BLaER1 treated with 17β-estradiol and CSF1 and Interleukin-3, amounts not matched to agents 10 nM and 100 nM (cell line): ENCODE measurements around the gene UBR7.
"Not testable (repeated sequence)": the region's sequence is repeated elsewhere in the genome, so short reads cannot be mapped to it uniquely, and the experiment has no call there.

Source experiments
- H3K27ac ChIP-seq, 11 experiments: shearing (Covaris generic); formaldehyde crosslinking; 2 replicates each; pipeline ENCODE4 v1.8.1; 2022
- H3K27me3 ChIP-seq, 11 experiments: shearing (Covaris generic); formaldehyde crosslinking; 2 replicates each; pipeline ENCODE4 v1.8.1; 2022
- H3K36me3 ChIP-seq, 11 experiments: shearing (Covaris generic); formaldehyde crosslinking; 2 replicates each; pipeline ENCODE4 v1.8.1; 2022
- H3K4me1 ChIP-seq, 10 experiments: shearing (Covaris generic); formaldehyde crosslinking; 2 replicates each; pipeline ENCODE4 v1.8.1; 2022
- H3K4me2 ChIP-seq, 11 experiments: shearing (Covaris generic); formaldehyde crosslinking; 2 replicates each; pipeline ENCODE4 v1.8.1; 2022
- H3K4me3 ChIP-seq, 10 experiments: shearing (Covaris generic); formaldehyde crosslinking; 2 replicates each; pipeline ENCODE4 v1.8.1; 2022
- H3K9ac ChIP-seq, 11 experiments: shearing (Covaris generic); formaldehyde crosslinking; 2 replicates each; pipeline ENCODE4 v1.8.1; 2022
- H3K9me3 ChIP-seq, 11 experiments: shearing (Covaris generic); formaldehyde crosslinking; replicated peaks in 1 of 11; 2 replicates each; pipeline ENCODE4 v1.8.1; 2022
- H4K20me1 ChIP-seq, 11 experiments: shearing (Covaris generic); formaldehyde crosslinking; 2 replicates each; pipeline ENCODE4 v1.8.1; 2022
- Cebpa-rat ChIP-seq, 11 experiments: shearing (Covaris generic); IDR thresholded peaks; 2 replicates each; pipeline ENCODE4 v1.8.1; 2022

UBR7 gene

DNA sequence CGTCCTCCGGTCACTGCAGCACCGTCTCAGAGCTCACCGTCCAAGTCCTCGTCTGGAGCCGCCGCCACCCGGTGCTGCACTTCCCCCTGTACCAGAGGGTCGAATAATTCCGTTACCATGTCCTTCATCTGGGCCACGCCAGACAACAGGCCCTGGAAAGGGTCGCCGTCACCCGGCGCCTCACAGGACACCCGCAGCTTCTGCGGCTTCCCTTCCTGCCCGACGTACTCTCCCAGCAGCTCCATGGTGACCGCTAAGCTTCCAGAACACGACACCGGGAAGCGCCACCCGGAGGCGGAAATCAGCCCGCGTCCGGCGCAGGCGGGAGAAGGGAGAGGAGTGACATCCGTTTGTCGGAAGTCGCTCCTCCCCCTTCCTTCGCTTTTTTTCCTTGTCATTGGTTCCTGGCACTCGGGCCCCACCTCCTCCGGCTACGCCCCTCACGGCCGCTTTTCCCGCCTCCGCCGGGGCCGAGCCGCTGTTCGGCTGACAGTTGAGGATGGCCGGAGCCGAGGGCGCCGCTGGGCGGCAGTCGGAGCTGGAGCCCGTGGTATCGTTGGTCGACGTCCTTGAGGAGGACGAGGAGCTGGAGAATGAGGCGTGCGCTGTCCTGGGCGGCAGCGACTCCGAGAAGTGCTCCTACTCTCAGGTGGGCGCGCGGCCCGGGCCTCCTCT is at the start of gene UBR7, which contains the start of gene GON7:
UBR7 (plus strand) TSS at position 464 of the 675 bp plus-strand sequence; CDS start at position 500, 36 bp downstream.
GON7 (minus strand) TSS at position 273 of the 675 bp plus-strand sequence; CDS start at position 245, 28 bp downstream.
- H4K20me1 ChIP-seq, result peaks cover 0 to 51% (median 17%) of the 10 kb centered on the region in 11 experiments; a peak in 14 of 22 replicates
- TF ChIP-seq Cebpa-rat (IDR thresholded peaks at IDR 0.05), result no peak

DNA sequence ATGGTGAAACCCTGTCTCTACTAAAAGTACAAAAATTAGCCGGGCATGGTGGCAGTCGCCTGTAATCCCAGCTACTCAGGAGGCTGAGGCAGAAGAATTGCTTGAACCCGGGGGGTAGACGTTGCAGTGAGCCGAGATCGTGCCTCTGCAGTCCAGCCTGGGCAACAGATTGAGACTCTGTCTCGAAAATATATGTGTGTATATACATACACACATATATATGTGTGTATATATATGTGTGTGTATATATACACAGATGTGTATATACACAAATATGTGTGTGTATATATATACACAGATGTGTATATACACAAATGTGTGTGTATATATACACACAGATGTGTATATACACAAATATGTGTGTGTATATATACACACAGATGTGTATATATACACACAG is 48.7 kb upstream of the UBR7 start:
- H3K4me3 ChIP-seq, H3K27ac ChIP-seq: not testable (repeated sequence)

More for the DNA sequence above, at the start of gene UBR7, which contains the start of gene GON7:
- H3K36me3 ChIP-seq, result peaks cover 3 to 57% (median 21%) of the 10 kb centered on the region in 11 experiments
- H3K9me3 ChIP-seq, result no peaks in the 10 kb centered on the region
- peaks cover 34 to 56% (median 47%) of the 10 kb centered on the region in 10 experiments for H3K4me1 ChIP-seq
- H3K27me3 ChIP-seq, result no peaks in the 10 kb centered on the region
- peak within 1 kb of the TSS; percentile 54 to 94 (median 85) for H3K27ac ChIP-seq
- H3K9ac ChIP-seq, result peak within 1 kb of the TSS; percentile 81 to 94 (median 85)
- H3K4me2 ChIP-seq, result peak within 1 kb of the TSS; percentile 80 to 95 (median 90)
- H3K4me3 ChIP-seq, result peak within 1 kb of the TSS; percentile 76 to 95 (median 86)

GRCh38 chr14:93159625-93160352 is 47.3 kb upstream of the UBR7 start:
- not testable (repeated sequence) for H3K9ac ChIP-seq, H3K27me3 ChIP-seq, H3K36me3 ChIP-seq, H3K4me2 ChIP-seq, H3K9me3 ChIP-seq, H3K4me3 ChIP-seq, H3K4me1 ChIP-seq, H4K20me1 ChIP-seq, H3K27ac ChIP-seq

More for the DNA sequence above, 48.7 kb upstream of the UBR7 start:
- H3K4me2 ChIP-seq, H3K27me3 ChIP-seq, H4K20me1 ChIP-seq, H3K9ac ChIP-seq, H3K4me1 ChIP-seq, H3K36me3 ChIP-seq, H3K9me3 ChIP-seq: not testable (repeated sequence)

- no peak overlapping the region for H3K4me2 ChIP-seq
- H3K9ac ChIP-seq, result no peak overlapping the region
- H3K27ac ChIP-seq, result no peak overlapping the region
- H4K20me1 ChIP-seq, result no peaks in the 10 kb centered on the region
- peaks cover 0 to 7% (median 5%) of the 10 kb centered on the region in 10 experiments; a peak in 15 of 20 replicates for H3K4me1 ChIP-seq
- TF ChIP-seq Cebpa-rat (IDR thresholded peaks at IDR 0.05), result no peak
- H3K9me3 ChIP-seq, result no peaks in the 10 kb centered on the region
- H3K4me3 ChIP-seq, result no peak overlapping the region
- H3K27me3 ChIP-seq, result no peaks in the 10 kb centered on the region
- no peaks in the 10 kb centered on the region for H3K36me3 ChIP-seq
Measured at GRCh38 chr14:93160353-93160801, 46.7 kb upstream of the UBR7 start.

- TF ChIP-seq Cebpa-rat (IDR thresholded peaks at IDR 0.05), result no peak
- Histone ChIP-seq H3K27me3 (no peaks in the 10 kb centered on the region), H3K27ac (no peak overlapping the region)
Measured at GRCh38 chr14:93161411-93161940, 45.6 kb upstream of the UBR7 start.

GRCh38 chr14:93163564-93163963 is 43.5 kb upstream of the UBR7 start:
- H3K27ac ChIP-seq, result no peak overlapping the region
- no peak overlapping the region for H3K4me2 ChIP-seq
- no peak overlapping the region for H3K4me3 ChIP-seq
- H3K27me3 ChIP-seq, result no peaks in the 10 kb centered on the region
- no peaks in the 10 kb centered on the region for H3K36me3 ChIP-seq
- H3K9me3 ChIP-seq, result no peaks in the 10 kb centered on the region
- TF ChIP-seq Cebpa-rat (IDR thresholded peaks at IDR 0.05), result no peak
- no peaks in the 10 kb centered on the region for H4K20me1 ChIP-seq
- peaks cover 0 to 18% (median 12%) of the 10 kb centered on the region in 10 experiments; a peak in 15 of 20 replicates for H3K4me1 ChIP-seq
- no peak overlapping the region for H3K9ac ChIP-seq

More at GRCh38 chr14:93161411-93161940, 45.6 kb upstream of the UBR7 start:
- H4K20me1 ChIP-seq, result no peaks in the 10 kb centered on the region
- H3K4me2 ChIP-seq, result no peak overlapping the region
- H3K4me3 ChIP-seq, result no peak overlapping the region
- peaks cover 0 to 16% (median 10%) of the 10 kb centered on the region in 10 experiments; a peak in 15 of 20 replicates for H3K4me1 ChIP-seq
- no peak overlapping the region for H3K9ac ChIP-seq
- H3K36me3 ChIP-seq, result no peaks in the 10 kb centered on the region
- no peaks in the 10 kb centered on the region for H3K9me3 ChIP-seq

DNA sequence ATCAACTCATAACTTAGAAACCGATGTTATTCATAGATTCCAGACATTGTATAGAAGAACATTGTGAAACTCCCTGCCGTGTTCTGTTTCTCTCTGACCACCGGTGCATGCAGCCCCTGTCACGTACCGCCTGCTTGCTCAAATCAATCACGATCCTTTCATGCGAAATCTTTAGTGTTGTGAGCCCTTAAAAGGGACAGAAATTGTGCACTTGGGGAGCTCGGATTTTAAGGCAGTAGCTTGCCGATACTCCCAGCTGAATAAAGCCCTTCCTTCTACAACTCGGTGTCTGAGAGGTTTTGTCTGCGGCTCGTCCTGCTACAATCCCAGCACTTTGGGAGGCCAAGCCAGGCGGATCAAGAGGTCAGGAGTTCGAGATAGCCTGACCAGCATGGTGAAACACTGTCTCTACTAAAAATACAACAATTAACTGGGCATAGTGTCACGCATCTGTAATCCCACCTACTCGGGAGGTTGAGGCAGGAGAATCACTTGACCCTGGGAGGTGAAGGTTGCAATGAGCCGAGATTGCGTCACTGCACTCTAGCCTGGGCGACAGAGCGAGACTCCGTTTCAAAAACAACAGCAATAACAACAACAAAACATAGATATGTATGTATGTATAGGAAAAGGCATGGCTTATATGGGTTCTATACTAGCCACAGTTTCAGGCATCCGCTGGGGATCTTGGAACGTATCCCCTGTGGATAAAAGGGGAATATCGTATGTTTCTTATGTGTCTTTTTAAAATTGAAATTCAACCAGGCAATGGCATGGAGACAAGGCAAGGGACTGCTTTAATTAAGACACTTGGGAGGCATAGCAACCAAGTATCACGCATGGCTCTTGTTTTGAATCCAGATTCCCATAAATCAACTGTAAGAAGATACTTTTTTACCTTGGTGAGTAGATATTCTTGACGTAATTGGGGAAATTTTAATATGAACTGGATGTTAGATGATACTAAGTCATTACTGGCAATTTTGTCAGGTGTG is 41.5 kb upstream of the UBR7 start:
- Histone ChIP-seq H3K4me2 (peak overlapping the region in 9 of 11 experiments; percentile 29 to 68 (median 54); a peak in 16 of 22 replicates), H3K27ac (peak overlapping the region in 7 of 11 experiments; percentile 13 to 75 (median 53); a peak in 8 of 22 replicates), H3K9ac (peak overlapping the region in 5 of 11 experiments; percentile 25 to 71 (median 51); a peak in 6 of 22 replicates), H3K4me1 (peaks cover 0 to 25% (median 13%) of the 10 kb centered on the region in 10 experiments; a peak in 15 of 20 replicates), H3K9me3 (peaks cover 0 to 10% (median 0%) of the 10 kb centered on the region in 11 experiments; a peak in 2 of 22 replicates)
- not testable (repeated sequence) for H4K20me1 ChIP-seq, H3K4me3 ChIP-seq, H3K36me3 ChIP-seq, H3K27me3 ChIP-seq
- peak in 5 of 11 experiments; percentile 24 to 74 (median 62); a peak in 6 of 22 replicates for TF ChIP-seq Cebpa-rat (IDR thresholded peaks at IDR 0.05)

DNA sequence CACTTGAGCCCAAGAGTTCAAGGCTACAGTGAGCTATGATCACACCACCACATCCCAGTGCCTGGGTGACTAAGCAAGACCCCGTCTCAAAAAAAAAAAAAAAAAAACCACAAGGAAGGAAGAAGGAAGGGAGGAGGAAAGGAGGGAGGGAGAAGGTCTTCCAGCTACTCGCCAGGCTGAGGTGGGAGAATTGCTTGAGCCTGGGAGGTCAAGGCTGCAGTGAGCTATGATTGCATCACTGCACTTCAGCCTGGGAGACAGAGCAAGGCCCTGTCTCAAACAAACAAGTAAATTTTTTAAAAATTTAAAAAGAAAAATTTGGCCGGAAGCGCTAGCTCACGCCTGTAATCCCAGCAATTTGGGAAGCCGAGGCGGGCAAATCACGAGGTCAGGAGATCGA is 38.4 kb upstream of the UBR7 start:
- H3K4me1 ChIP-seq, result peaks cover 0 to 25% (median 13%) of the 10 kb centered on the region in 10 experiments; a peak in 15 of 20 replicates
- H3K9ac ChIP-seq, H3K27ac ChIP-seq, H4K20me1 ChIP-seq, H3K27me3 ChIP-seq, H3K36me3 ChIP-seq, H3K4me3 ChIP-seq: not testable (repeated sequence)
- TF ChIP-seq Cebpa-rat (IDR thresholded peaks at IDR 0.05), result 0 out of 22 replicates have a peak, but pooled peaks of 1 of the 11 experiments have one; percentile 24
- H3K9me3 ChIP-seq, result peaks cover 0 to 10% (median 0%) of the 10 kb centered on the region in 11 experiments; a peak in 2 of 22 replicates
- H3K4me2 ChIP-seq, result peak overlapping the region in 1 of 11 experiments; percentile 15; a peak in 2 of 22 replicates

DNA sequence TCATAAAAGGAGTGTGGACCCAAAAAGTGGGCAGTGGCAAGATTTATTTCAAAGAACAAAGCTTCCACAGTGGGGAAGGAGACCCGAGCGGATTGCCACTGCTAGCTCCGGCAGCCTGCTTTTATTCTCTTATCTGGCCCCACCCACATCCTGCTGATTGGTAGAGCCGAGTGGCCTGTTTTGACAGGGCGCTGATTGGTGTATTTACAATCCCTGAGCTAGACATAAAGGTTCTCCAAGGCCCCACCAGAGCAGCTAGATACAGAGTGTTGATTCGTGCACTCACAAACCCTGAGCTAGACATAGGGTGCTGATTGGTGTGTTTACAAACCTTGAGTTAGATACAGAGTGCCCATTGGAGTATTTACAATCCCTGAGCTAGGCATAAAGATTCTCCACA is 37.4 kb upstream of the UBR7 start:
- not testable (repeated sequence) for H3K4me3 ChIP-seq, H3K9ac ChIP-seq, H3K27ac ChIP-seq, H4K20me1 ChIP-seq, H3K4me2 ChIP-seq, H3K36me3 ChIP-seq, H3K27me3 ChIP-seq
- Histone ChIP-seq H3K4me1 (peaks cover 0 to 25% (median 13%) of the 10 kb centered on the region in 10 experiments; a peak in 15 of 20 replicates), H3K9me3 (peaks cover 0 to 10% (median 0%) of the 10 kb centered on the region in 11 experiments; a peak in 2 of 22 replicates)

- H3K4me3 ChIP-seq, H3K9ac ChIP-seq, H4K20me1 ChIP-seq, H3K27me3 ChIP-seq, H3K4me2 ChIP-seq, H3K27ac ChIP-seq, H3K36me3 ChIP-seq: not testable (repeated sequence)
- H3K9me3 ChIP-seq, result peaks cover 0 to 10% (median 0%) of the 10 kb centered on the region in 11 experiments; a peak in 2 of 22 replicates
- peaks cover 0 to 21% (median 9%) of the 10 kb centered on the region in 10 experiments; a peak in 15 of 20 replicates for H3K4me1 ChIP-seq
Measured at GRCh38 chr14:93170141-93170540, 36.9 kb upstream of the UBR7 start.
